ENCODE measurements around the gene POU5F1. TPM values are rescaled to one million over a fixed set of nuclear protein-coding genes. Genes with fewer than 3 reads are reported as not detected.
A peak's percentile ranks its signal among the peaks of the same experiment; 100 is the strongest.
"Not testable (repeated sequence)": the region's sequence is repeated elsewhere in the genome, so short reads cannot be mapped to it uniquely, and the experiment has no call there.

POU5F1 gene
- total RNA-seq, 6 donors from 2014 or later: 4.1 to 13.6 (median 5.7) TPM

DNA sequence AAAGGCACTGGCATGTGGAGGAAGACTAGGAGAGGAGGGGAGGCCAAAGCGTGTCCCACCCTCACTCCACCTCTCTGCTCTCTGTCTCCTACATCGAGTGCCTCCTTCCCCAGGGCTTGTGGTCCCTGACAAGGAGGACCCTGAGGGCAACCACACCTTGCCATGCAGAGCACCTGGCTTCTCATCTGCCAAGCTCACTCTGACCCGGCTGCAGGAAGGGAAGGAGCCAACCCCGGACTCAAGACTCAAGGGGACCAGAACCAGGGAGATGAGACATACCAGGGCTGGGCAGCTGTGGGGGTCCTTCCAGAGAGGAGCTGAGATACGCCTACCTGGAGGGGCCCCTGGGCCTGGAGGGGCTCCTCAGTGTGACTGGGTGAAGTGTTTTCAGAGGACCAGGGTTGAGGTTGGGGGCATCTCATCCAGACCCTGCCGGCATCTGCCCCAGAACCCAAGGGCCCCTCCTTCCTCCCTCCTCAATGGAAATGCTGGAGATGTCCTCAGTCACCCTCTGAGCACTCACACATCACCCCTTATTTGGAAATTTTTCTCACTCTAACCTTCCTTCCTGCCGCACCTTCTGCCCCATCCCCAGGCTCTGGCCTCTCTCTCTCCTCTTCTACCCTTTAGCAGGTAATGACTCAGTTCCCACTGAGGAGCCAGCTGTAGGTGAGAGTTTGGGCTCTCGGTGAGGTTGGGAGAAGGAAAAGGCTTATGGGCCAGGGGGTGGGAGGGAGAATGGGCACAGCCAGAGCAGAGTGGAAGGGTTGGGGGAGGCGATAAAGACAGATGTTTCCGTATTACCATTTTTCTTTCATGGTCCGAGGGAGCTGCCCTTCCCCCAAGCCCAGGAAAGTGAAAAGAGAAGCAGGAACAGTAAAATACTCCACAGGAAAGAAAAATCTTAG, 32.0 kb upstream of the POU5F1 start:
- Histone ChIP-seq H3K9me3 (no peaks in the 10 kb centered on the region), H3K27ac (peak overlapping the region; percentile 83 to 90 (median 87)), H3K27me3 (no peaks in the 10 kb centered on the region), H3K36me3 (peaks cover 0 to 5% (median 0%) of the 10 kb centered on the region in 4 donors), H3K4me3 (no peak overlapping the region), H3K4me1 (peaks cover 29 to 45% (median 35%) of the 10 kb centered on the region in 4 donors)
- TF ChIP-seq POLR2A (IDR thresholded peaks at IDR 0.05): no peak
- no peak for TF ChIP-seq EP300 (IDR thresholded peaks at IDR 0.05)
- TF ChIP-seq, protein P1, sequence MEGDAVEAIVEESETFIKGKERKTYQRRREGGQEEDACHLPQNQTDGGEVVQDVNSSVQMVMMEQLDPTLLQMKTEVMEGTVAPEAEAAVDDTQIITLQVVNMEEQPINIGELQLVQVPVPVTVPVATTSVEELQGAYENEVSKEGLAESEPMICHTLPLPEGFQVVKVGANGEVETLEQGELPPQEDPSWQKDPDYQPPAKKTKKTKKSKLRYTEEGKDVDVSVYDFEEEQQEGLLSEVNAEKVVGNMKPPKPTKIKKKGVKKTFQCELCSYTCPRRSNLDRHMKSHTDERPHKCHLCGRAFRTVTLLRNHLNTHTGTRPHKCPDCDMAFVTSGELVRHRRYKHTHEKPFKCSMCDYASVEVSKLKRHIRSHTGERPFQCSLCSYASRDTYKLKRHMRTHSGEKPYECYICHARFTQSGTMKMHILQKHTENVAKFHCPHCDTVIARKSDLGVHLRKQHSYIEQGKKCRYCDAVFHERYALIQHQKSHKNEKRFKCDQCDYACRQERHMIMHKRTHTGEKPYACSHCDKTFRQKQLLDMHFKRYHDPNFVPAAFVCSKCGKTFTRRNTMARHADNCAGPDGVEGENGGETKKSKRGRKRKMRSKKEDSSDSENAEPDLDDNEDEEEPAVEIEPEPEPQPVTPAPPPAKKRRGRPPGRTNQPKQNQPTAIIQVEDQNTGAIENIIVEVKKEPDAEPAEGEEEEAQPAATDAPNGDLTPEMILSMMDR (IDR thresholded peaks at IDR 0.05): no peak
- TF ChIP-seq POLR2AphosphoS5 (IDR thresholded peaks at IDR 0.05): no peak
- ATAC-seq (ENCODE audit: low FRiP score in 2 of 2) (no peak), DNase-seq (no peak)
- WGBS, 2 donors: 52 to 60% methylated on average over 10 to 11 of the region's 11 CpGs

DNA sequence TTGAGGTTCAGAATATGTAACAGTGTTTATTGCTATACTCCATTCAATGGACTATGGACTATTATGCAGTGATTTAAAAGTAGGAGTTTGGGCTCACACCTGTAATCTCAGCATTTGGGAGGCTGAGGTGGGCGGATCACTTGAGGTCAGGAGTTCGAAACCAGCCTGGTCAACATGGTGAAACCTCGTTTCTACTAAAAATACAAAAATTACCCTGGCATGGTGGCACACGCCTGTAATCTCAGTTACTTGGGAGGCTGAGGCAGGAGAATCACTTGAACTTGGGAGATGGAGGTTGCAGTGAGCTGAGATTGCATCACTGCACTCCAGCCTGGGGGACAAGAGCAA, 28.6 kb upstream of the POU5F1 start:
- not testable (repeated sequence) for ATAC-seq (ENCODE audit: low FRiP score in 2 of 2); DNase-seq; H3K36me3 ChIP-seq; H3K9me3 ChIP-seq; H3K27me3 ChIP-seq
- H3K4me3 ChIP-seq: peak overlapping the region in 3 of 4 donors; percentile 60 to 70 (median 69)
- WGBS, 2 donors: 86 to 90% methylated on average over 4 of the region's 4 CpGs
- H3K4me1 ChIP-seq: peaks cover 31 to 51% (median 41%) of the 10 kb centered on the region in 4 donors
- H3K27ac ChIP-seq: peak overlapping the region in 3 of 4 donors; percentile 96 to 98 (median 98)

DNA sequence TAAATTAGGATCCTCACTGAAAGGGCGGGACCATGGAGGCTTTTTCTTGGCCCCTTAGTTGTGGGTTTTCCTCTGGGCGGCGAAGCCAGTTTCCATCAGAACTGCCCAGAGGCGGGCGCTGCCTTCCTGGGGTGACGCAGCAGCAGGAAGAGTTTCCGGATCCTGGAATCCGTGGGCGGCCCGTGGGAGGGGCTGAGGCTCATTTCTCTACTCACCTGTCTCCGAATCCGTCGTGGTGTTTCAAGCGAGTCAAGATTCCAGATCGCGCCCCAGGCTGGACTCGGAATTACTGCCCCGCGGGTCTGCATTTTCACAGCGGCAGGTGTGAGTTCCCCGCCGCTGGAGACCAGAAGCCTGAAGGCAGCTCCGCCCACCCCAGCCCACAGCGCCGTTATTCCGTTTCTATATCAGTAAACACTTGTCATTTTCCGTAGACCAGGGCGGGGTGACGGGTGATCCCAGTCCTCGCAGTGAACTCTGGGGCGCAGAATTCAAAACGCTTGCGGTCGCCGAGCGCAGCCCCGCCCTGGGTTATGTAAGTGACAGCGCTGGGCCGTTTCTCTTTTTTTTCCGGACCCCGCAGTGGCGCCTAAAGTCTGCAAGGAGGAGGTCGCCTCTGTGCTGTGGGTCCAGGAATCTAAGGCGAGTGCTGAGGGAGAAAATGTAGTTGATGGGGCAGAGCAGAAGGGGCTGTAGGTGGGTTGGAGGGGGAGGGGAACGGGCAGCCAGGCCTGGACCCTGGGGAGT, 27.2 kb upstream of the POU5F1 start:
- TF ChIP-seq POLR2AphosphoS5 (IDR thresholded peaks at IDR 0.05): peak; percentile 61 to 73
- TF ChIP-seq POLR2A (IDR thresholded peaks at IDR 0.05): peak in 3 of 4 donors; percentile 58 to 84 (median 75)
- peak in 2 of 4 donors; percentile 26 to 62 for TF ChIP-seq EP300 (IDR thresholded peaks at IDR 0.05)
- TF ChIP-seq, protein P1 (IDR thresholded peaks at IDR 0.05): peak in 3 of 6 experiments; percentile 4 to 8 (median 5)
- DNase-seq: peak; percentile 94 to 97
- H3K27ac ChIP-seq: peak overlapping the region; percentile 96 to 98 (median 98)
- H3K27me3 ChIP-seq: no peaks in the 10 kb centered on the region
- peak overlapping the region; percentile 60 to 75 (median 70) for H3K4me3 ChIP-seq
- H3K9me3 ChIP-seq: no peaks in the 10 kb centered on the region
- peaks cover 0 to 5% (median 0%) of the 10 kb centered on the region in 4 donors for H3K36me3 ChIP-seq
- peaks cover 23 to 45% (median 33%) of the 10 kb centered on the region in 4 donors for H3K4me1 ChIP-seq
- 0 to 1% methylated on average over 3 to 45 of the region's 45 CpGs for WGBS, 2 donors
- ATAC-seq (ENCODE audit: low FRiP score in 2 of 2): peak; percentile 95

DNA sequence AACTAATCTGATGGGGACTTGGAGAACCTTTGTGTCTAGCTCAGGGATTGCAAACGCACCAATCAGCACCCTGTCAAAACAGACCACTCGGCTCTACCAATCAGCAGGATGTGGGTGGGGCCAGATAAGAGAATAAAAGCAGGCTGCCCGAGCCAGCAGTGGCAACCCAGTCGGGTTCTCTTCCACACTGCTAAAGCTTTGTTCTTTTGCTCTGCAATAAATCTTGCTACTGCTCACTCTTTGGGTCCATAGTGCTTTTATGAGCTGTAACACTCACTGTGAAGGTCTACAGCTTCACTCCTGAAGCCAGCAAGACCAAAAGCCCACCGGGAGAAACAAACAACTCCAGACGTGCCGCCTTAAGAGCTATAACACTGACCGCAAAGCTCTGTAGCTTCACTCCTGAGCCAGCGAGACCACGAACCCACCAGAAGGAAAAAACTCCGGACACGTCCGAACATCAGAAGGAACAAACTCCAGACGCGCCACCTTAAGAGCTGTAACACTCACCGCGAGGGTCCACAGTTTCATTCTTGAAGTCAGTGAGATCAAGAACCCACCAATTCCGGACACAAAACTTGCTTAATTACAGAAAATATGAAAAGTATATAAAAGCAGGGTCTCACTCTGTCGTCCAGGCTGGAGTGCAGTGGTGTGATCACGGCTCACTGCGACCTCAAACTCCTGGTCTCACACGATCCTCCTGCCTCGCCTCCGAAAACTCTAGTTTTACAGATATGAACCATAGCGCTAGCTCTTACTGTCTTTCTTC, 26.0 kb upstream of the POU5F1 start:
- H3K9me3 ChIP-seq; H3K27me3 ChIP-seq; ATAC-seq (ENCODE audit: low FRiP score in 2 of 2); DNase-seq; H3K36me3 ChIP-seq: not testable (repeated sequence)
- WGBS, 2 donors: 70 to 75% methylated on average over 24 to 25 of the region's 25 CpGs
- peak overlapping the region; percentile 96 to 98 (median 98) for H3K27ac ChIP-seq
- peak overlapping the region in 3 of 4 donors; percentile 60 to 70 (median 69) for H3K4me3 ChIP-seq
- peaks cover 16 to 35% (median 26%) of the 10 kb centered on the region in 4 donors for H3K4me1 ChIP-seq

DNA sequence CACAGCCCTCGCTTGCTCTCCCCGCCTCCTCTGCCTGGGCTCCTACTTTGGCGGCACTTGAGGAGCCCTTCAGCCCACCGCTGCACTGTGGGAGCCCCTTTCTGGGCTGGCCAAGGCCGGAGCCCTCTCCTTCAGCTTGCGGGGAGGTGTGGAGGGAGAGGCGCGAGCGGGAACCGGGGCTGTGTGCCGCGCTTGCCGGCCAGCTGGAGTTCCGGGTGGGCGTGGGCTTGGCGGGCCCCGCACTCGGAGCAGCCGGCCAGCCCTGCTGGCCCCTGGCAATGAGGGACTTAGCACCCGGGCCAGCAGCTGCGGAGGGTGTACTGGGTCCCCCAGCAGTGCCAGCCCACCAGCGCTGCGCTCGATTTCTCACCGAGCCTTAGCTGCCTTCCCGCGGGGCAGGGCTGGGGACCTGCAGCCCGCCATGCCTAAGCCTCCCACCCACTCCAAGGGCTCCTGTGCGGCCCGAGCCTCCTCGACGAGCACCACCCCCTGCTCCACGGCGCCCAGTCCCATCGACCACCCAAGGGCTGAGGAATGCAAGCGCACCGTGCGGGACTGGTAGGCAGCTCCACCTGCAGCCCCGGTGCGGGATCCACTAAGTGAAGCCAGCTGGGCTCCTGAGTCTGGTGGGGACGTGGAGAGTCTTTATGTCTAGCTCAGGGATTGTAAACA, 25.0 kb upstream of the POU5F1 start:
- H3K9me3 ChIP-seq; H3K27me3 ChIP-seq; ATAC-seq (ENCODE audit: low FRiP score in 2 of 2); H3K4me3 ChIP-seq; H3K36me3 ChIP-seq: not testable (repeated sequence)
- peak in 1 of 2 donors; percentile 84 for DNase-seq
- Histone ChIP-seq H3K4me1 (peaks cover 16 to 35% (median 26%) of the 10 kb centered on the region in 4 donors), H3K27ac (peak overlapping the region in 3 of 4 donors; percentile 17 to 48 (median 47))
- WGBS, 2 donors: 87 to 94% methylated on average over 13 to 22 of the region's 41 CpGs
